GM20431 (cell line): ENCODE measurements around the gene FGD1.

Experiments
- in situ Hi-C: fragments of 300-500 bp; cut with MseI, MboI; formaldehyde crosslinking; loops from one replicate; pipeline ENCODE4 v1.15.0; 2020; ENCODE audit warnings: low sequenced_read_pairs; ENCODE audit not compliant: unreplicated experiment

The FGD1 gene

DNA sequence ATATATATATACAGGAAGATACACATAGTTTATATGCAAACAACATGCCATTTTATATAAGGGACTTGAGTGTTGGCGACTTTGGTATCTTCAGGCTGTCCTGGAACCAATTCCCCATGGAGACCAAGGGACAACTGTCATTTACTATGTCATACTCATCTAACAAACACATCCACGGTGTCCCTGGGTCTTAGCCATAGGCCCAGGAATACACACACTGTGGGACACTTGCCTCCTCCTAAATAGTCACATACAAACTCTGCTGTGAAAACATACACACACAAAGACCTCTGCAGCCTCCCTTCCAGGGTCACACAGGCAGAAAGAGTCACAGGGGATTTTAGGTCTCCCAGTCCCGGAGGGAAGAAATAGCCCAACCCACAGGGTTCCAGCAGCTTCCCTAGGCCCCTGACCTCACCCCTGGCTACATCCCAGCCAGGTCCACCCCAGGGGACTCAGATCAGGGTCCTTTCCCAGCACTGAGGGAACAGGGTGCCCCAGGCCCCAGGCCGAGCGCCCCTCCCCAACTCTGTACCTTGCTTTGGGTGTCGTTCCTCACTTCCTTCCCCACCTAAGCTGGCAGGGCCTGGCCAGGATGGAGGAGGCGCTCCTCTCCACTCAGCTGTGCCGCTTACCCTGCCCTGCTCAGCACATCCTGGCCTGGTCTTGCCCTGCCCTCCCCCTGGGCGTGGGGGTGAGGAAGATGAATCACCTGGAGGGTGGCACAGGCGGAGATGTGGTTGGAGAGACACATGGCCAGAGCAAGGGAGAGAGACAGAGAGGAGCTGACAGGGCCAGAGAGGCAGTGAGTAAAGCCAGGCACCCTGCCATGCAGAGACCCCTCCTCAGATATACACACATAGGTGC, 21.8 kb downstream of the FGD1 start:
- in situ Hi-C loops, result no loop called here

DNA sequence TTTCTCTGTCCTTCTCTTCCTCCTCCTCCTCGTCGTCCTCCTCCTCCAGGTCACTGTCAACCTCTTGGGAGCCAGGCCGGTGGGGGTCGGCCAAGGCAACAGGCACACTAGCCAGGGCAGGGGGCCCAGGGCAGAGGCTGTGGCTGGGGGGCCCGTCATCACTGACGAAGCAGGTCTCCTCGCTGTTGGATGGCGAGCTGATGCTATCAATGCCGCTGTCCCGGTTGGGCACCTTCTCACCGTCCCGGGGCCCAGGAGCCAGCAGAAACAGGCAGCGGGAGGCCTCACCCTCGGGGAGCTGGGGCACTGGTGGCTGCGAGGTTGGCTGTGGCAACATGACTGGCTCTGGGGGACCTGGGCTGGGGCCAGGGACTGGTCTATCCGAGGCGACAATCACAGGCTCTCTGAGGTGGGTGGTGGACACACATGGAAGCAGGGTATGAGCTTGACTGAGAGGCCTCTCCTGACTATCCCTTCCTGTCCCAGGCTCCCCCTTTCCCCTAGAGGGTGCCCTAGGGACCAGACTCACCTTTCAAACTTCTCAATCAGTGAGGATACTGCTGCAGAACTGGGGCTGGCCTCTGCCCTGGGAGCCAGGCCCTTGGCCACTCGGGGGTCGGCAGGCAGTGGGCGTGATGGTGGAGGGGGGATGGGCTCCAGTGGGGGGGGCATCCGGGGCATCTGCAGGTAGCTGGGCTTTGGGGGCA, 25.8 kb downstream of the FGD1 start:
- in situ Hi-C loops, result no loop called here

DNA sequence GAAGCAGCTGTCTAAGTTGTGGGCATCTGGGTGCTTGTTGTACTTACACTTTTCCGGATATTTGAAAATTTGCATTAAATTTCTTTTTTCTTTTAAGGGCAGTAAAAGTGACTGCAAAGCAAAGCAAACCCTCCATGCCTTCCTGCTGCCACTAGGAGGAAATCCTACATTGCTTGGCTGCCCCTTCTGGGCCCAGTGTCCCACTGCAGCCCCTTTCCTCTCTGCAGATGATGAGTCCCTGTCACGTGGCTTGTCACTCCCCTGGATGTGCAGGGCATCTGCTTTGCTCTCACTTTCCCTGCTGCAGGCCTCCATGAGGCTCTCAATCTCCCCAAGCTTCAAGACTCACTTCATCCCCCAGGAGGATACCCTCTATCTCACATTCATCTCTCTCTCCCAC, 43.1 kb downstream of the FGD1 start:
- in situ Hi-C loops, result no loop called here

DNA sequence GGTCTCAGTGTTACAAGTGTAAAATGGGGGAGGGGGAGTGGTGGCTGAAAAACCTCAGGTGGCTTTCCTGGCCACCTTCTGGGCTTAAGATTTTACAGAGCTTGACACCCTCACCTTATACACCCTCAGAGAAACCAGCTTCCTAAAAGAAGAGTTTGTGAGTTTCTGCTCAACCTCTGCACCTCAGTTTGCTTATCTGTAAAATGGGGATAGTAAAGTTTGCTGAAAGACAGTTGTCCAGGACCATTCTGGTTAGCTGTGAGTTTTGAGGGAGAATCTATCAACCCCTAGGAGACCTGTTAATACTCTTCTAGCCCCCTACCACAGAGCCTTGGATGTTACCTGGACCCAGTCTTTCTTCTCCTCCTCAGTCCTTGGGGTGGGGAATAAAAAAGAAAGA, 46.1 kb downstream of the FGD1 start:
- in situ Hi-C loops, result no loop called here

- in situ Hi-C loops, result no loop called here
These were observed 48.6 kb downstream of the FGD1 start for GRCh38 chrX:54447461-54447860.

- in situ Hi-C loops, result no loop called here
These were observed 50.0 kb downstream of the FGD1 start for GRCh38 chrX:54446084-54446483.

DNA sequence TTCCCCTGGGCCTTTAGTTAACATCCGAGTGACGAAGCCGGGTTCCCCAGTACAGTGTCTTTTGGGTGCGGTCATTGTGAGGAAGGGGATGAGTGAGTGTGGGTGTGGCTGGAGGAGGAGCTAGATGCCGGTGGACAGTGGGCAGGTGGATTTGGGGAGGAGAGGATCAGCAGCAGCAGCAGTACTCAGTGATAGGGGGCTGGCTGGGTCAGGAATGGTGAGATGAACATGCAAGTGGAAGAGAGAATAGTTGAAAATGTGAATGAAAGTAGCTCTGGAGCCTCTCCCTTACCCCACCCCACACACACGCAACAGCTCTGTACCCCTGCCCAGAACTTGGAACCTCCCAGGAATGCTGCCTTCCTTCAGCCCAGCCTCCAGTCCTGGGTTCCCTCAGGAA, 51.3 kb downstream of the FGD1 start:
- in situ Hi-C loops, result no loop called here

DNA sequence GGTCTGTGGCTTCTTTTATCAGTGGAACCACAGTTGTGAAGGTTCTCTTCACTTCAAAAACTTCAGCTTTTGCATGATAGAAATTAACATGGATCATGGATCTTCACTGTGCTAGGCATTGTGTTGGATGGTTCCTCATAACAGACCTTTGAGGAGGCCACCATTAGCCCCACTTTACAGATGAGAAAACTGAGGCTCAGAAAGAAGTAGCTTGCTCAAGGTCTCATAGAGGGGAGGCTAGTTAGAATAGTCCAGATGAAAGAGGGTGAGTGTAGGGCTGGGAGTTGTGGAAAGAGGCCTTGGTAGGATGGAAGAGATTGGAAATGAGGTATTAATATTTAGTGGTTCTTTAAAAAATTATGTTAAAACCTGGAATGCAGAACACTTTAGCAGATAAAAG, 53.2 kb downstream of the FGD1 start:
- in situ Hi-C loops, result no loop called here

- in situ Hi-C loops, result no loop called here
These were observed 55.8 kb downstream of the FGD1 start, which contains the start of gene TSR2 for GRCh38 chrX:54439960-54440871. TSS of gene TSR2 (plus strand) at chrX:54440404. CDS start at chrX:54440422, 18 bp downstream.

DNA sequence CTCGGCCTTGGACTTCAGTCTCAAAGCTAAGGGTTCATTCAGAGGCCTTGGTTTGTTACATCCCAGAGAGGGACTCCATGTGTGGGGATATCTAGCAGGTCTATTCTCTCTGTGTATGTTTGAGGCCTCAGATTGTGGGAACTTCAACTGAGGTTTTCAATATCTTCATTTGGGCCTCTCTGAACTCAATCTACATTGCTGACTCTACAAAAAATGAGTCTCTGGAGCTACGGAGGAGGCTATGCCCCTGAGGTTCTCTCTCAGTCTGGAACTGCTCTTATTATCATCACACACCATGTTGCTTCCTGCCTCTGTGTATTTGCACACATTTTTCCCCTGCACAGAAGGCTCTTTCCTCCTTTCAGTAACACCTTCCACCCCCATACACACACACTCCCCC, 60.9 kb downstream of the FGD1 start:
- in situ Hi-C loops, result no loop called here

GRCh38 chrX:54430519-54430918, 65.5 kb downstream of the FGD1 start:
- in situ Hi-C loops, result no loop called here

GRCh38 chrX:54427837-54428424, 68.1 kb downstream of the FGD1 start:
- in situ Hi-C loops, result no loop called here

DNA sequence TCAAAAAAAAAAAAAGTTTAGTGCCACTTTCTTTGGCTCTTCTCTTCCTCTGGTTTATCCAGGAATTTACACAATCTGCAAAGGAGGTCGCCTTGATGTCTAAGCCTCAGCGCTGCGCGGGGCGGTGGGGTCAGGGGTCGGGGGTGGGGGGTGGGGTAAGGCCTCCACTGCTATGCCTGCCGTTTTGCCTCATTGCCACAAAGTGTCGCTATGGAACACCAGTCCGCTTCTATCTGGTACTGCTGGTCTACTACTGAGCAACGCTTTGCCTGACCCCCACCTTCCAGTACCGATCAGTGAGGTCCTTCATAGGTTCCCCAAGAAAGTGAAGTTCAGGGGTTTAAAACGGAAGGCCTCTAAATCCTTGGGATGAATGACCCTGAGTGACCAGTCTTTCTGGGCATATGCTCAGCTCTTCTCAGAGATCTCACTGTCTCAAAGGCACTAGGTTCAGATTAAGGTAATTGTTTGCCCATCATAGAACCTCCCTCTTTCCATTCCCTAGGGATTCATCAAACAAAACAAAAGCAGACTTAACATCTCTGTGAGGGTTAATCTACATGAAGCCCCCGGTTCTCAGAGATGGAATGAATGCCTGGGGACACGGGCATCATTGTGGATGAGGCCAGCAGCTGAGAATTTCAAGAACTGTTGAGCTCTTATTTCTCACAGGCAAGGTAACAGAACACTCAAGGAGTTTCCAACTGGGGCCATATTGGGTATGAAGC, 72.7 kb downstream of the FGD1 start:
- in situ Hi-C loops, result no loop called here

DNA sequence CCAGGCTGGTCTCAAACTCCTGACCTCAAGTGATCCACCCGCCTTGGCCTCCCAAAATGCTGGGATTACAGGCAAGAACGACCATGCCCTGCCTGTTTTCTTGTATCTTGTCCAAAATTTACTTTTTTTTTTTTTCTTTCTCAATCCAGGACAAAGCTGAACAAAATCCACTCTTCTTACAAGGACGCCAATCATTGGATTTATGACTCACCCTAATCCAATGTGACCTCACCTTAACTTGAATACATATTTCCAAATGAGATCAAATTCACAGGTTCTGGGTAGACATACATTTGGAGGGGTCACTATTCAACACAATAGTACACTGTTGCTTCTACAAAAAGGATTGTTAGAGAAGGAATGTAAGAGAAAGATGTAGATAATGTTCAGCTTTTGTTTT, 73.9 kb downstream of the FGD1 start:
- in situ Hi-C loops, result no loop called here

- in situ Hi-C loops, result no loop called here
These were observed 76.3 kb downstream of the FGD1 start for GRCh38 chrX:54419559-54420302.

DNA sequence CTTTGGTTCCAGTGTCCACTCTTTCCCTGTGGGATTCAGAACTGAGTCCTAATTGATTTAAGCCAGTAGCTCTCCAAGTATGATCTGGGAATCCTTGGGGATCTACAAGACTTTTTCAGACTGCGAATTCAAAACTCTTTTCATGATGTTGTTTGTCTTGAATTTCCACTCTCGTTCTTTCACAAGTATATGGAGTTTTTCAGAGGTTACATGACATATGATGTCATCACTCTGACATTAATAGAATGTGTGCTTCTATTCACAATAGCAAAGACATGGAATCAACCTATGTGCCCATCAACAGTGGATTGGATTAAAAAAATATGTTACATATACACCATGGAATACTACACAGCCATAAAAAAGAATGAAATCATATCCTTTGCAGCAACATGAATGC, 79.1 kb downstream of the FGD1 start:
- in situ Hi-C loops, result no loop called here

DNA sequence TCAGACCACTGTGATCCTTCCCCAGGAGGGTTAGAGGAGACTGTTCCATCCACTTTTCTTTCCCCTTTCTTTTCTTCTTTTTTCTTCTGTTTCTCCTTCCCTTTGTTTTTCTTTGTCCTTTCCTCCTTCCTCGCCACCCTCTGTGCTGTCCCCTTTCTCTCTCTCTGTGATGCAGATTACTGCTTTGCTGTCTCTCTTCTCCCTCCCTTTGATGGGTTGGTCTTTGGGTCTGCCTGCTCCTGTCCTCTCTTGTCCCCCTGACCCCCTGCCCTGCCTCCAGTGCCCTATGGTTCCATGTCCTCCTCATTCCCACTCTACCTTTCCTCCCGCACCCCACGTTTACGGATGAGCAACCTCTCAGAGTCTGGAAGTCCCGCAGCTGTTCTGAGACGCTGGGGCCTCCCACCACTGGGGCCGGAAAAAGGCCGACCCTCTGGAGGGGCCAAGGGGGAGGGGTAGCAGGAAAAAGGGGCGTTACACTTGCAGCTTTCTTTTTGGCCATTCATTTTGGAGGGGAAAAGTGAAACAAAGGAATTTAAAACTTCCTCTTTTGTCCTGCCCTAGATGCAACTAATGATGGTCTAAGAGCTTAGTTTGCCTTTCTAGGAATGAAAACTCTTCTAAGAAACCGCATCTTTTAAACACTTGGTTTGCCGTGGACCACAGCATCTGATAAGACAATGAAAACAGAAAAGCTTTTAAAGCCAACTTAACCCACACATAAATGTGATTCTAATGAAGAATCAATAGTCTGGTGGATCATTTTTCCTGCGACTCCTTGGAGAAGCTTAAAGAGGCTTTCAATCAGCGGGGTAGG, 80.3 kb downstream of the FGD1 start:
- in situ Hi-C loops, result no loop called here

- in situ Hi-C loops, result no loop called here
These were observed 82.3 kb downstream of the FGD1 start for GRCh38 chrX:54413753-54414152.
